GM19324 (cell line): Measurements from ENCODE around the gene C19orf12.
"Not testable (repeated sequence)": the region's sequence is repeated elsewhere in the genome, so short reads cannot be mapped to it uniquely, and the experiment has no call there.

Experiments used
- ATAC-seq: cut with Tn5 transposase; IDR thresholded peaks from one replicate; pipeline ENCODE4 v1.9.1; 2021; ENCODE audit warnings: mild to moderate bottlenecking, moderate library complexity; ENCODE audit not compliant: unreplicated experiment, low FRiP score

Gene C19orf12

DNA sequence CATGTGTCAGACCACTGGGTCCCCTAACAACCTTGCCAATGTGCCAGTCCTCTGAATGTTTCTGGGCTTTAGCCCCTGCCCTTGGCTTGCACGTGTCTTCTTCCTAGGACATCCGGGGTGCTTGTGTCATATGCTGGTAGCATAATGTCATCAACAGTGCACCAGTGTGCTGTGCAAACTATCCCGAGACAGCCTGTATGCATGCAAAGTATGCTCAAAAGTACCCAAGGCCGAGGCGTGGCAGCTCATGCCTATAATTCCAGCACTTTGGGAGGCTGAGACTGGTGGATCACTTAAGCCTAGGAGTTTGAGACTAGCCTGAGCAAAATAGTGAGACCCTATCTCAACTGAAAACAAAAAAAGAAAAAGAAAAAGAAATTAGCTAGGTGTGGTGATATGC, 20.8 kb upstream of the C19orf12 start:
- no peak for ATAC-seq

DNA sequence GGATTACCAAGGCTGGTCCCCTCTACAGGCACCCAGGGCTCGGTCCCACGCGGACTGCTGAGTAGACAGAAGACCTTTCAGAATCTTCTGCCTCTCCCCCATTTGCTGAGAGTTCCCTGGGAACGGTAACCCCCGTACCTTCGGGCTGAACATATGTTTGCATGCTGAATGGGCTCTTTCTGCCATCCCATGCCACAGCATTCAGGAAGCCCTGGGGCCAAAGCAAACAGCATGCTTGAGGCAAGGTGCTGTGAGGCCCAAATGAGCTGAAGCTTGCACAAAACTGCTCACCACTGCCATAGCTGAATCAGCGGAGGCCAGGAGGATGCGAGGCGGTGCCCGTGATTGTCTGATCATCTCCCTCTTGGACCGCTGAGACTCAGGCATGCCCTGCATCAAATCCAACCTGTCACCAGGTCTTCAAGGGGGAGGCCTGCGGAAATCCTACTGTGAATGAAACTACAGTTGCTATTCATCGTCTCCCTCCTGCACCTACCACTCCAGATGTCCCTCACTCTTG, 16.3 kb upstream of the C19orf12 start:
- no peak for ATAC-seq

DNA sequence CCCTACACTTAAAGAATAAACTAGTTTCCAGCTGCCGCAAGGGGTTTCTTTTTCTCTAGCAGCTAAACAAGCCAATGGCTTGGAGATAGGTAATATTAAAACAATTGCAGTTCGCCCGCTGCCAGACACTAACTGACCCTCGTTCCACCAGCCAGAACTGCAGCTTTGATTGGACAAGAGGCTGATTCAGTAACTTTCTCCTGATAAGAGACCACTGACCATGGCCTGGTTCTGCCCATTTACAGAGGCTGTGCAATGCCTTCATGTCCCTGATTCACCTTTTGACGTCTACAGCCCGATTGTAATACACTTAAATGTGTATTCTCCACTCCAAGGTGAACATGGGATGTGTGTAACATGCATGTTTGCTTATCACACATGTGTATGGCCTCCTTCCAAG, 12.8 kb upstream of the C19orf12 start:
- ATAC-seq = no peak

DNA sequence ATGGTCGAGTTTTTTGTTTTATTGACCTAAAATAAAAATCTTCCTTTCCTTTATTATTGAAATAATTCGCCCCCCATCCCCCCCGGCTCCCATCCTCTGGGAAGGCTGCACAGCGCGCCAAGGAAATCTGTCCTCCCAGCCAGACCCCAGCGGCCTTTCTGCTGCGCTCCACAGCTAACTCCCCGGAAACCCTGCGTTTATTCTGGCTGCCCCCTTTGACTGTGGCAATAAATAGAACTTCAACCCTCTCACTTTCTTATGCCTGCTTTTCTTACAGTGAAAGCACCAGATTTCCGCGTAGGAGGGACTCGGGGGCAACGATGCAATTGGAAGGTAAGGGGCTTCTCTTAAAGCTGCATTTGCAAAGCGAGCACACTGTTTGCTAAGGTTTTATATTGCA, 9.7 kb upstream of the C19orf12 start:
- ATAC-seq = no peak

DNA sequence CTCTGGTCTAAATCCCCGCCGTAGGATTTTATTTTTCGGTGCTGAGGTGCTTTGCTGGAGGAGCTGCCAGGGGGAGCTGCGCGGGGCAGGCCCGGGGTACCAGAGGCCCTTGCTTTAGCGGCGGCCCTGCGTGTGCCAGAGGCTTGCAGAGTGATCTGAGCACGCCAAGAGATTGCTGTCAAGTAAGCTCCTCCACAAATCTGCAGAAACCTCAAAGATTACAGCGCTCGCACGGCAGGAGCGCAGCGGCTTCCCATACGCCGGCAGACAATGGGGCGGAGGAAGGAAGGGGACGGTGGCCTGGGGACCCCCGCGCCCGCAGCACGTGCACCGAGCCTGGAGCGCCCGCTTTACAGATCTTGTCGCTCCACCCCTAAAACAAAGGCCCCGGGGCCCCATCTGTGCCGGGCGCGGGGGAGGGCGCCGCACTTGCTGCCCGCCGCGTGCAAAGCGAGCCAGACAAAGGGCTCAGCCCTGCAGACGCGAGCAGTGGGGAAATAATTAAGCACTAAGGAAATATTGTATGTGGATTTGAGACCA, 9.1 kb upstream of the C19orf12 start:
- ATAC-seq = no peak

GRCh38 chr19:29717051-29717450, 2.0 kb upstream of the C19orf12 start:
- ATAC-seq = no peak

GRCh38 chr19:29715701-29716581, 880 bp upstream of the C19orf12 start:
- no peak for ATAC-seq

- peak; percentile 12 for ATAC-seq
These were observed 599 bp downstream of the C19orf12 start for GRCh38 chr19:29714371-29714952.

DNA sequence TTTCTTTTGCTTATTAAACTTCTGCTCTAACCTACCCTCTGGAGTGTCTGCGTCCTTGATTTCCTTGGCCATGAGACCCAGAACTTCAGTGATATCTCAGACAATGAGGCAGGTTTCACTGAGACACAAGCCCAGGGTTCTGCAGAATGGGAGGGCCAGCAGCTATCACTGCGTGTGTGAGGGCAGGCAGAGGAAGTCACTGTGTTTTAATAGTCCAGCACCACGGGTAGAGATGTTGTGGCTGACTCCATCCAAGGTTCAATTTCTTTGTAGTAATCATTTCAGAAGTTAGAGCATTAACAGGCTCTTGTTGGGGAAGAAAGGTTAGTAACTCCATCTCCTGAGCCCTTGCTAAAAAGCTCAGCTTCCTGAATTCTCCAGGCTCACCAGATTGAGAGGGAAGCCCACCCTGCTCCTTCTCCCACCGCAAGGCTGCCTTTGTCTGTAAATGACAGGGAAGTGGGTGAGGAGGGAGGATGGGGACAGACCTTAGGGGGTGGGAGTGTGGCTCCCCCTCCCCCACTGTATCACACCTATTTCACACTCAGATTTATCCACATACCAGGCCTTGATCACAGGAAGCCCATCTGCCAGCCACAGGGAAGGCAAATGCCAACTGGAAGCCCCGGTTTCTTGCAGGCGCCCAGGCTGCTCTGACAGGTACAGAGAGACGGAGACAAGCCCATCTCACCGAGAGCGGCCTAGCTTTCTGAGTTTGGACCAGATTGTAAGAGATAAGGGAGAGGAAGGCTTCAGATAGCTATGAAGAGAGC, 2.1 kb downstream of the C19orf12 start:
- no peak for ATAC-seq

DNA sequence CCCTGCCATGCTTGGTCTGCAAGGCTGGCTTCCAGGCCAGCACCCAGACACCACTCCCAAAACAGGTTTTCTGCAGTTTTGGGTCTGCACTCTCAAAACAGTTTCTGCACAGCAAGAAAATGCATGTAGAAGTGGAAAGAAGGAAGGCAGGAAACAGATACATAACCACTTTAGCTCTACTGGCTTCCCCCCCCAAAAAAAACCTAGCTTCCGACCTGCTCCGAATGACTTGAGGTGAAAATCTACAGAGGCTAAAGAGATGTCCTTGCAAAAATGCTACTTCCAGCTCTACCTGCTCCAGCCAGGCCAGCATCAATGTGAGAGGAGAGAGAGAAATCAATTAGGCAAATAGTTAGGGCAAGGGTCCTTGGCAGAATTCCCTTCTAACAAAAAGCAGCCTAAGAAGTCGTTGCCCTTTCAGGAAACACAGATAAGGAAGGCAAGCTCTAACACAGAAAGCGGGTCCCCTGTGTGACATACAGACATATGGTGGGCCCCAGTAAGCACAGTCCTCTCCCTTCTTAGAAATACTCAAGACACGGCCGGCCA, 3.4 kb downstream of the C19orf12 start:
- ATAC-seq = no peak

- not testable (repeated sequence) for ATAC-seq
These were observed 5.6 kb downstream of the C19orf12 start for GRCh38 chr19:29709440-29709798.

- ATAC-seq = no peak
These were observed 6.3 kb downstream of the C19orf12 start for GRCh38 chr19:29708554-29709439.

DNA sequence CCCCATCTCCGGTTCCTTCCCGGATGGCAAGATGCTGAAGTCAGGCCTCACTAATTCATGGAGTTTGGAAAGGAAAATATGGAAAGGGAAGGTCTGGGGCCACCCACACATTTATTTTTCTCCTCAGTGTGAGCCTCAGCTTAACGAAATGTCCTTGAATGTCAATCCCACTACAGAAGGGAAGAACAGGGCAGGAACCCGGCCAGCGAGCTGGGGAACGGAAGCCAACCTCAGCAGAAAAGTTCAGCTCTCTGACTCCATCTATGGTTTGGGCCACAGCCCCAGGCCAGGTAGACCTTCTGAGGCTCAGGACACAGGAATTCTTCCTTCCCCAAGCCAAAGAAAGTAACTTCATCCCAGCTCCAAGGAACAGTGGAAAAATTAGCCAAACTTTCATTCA, 8.4 kb downstream of the C19orf12 start:
- no peak for ATAC-seq

GRCh38 chr19:29705706-29706105, 9.4 kb downstream of the C19orf12 start:
- ATAC-seq = no peak

- no peak for ATAC-seq
These were observed 10.2 kb downstream of the C19orf12 start for GRCh38 chr19:29704562-29705558.

- no peak for ATAC-seq
These were observed 12.1 kb downstream of the C19orf12 start for GRCh38 chr19:29702963-29703320.

GRCh38 chr19:29702161-29702962, 12.7 kb downstream of the C19orf12 start:
- ATAC-seq = no peak

- ATAC-seq = no peak
These were observed 14.6 kb downstream of the C19orf12 start for GRCh38 chr19:29700498-29700897.
